Astrocyte of the spinal cord (primary cell): ENCODE results near the gene GIPC3.

Experiments
- DNase-seq: peaks from one replicate; pipeline ENCODE4 v3.0.0; 2011; ENCODE audit warnings: low read depth, low spot score
- H3K4me3 ChIP-seq: 2 replicates; pipeline ENCODE4 v1.5.1; 2011; ENCODE audit warnings: low read depth, mild to moderate bottlenecking, low read length, moderate library complexity
- in situ Hi-C: cut with HindIII; loops from 2 replicates; pipeline ENCODE4 v1.10.0; 2017; ENCODE audit warnings: low sequenced_read_pairs
- TF ChIP-seq, protein P1 (sequence below): IDR thresholded peaks from 2 replicates; pipeline ENCODE4 v1.5.1; 2012; ENCODE audit warnings: low read depth, mild to moderate bottlenecking, low read length, inconsistent platforms

The GIPC3 gene, protein sequence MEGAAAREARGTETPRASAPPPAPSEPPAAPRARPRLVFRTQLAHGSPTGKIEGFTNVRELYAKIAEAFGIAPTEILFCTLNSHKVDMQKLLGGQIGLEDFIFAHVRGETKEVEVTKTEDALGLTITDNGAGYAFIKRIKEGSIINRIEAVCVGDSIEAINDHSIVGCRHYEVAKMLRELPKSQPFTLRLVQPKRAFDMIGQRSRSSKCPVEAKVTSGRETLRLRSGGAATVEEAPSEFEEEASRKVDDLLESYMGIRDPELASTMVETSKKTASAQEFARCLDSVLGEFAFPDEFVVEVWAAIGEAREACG

DNA sequence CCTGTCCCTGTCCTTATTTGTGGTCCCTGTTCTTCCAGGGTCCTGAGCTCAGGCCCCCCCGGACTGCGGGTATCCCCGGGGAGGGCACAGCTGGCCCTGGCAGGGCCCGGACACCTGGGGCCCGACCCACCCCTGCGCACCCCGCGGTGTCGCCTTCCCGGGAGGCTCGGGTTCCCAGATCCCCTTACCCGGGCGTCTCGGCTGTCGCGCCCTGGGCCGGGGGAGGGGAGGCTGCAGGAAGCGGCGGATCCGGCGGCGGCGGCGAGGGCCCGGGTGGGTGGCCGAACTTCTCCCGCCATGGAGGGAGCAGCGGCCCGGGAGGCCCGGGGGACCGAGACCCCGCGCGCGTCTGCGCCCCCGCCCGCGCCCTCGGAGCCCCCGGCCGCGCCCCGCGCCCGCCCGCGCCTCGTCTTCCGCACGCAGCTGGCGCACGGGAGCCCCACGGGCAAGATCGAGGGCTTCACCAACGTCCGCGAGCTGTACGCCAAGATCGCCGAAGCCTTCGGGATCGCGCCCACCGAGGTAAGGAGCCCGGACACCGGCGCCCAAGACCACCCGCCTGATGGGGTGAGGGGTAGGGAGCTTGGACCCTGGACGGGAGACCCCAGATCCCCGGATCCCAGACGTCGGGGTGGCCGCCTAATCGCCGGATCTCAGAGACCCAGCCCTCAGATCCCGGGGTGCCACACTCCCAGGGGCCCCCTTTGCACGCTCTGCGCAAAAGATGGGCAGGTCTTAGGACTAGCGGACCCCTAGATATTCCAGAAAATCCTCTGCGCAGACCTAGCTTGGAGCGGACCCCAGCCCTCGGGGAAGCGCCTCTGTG, at the start of gene GIPC3:
GIPC3 (plus strand) TSS at position 178 of the 826 bp plus-strand sequence; CDS start at position 298, 120 bp downstream.
- H3K4me3 ChIP-seq, result peak within 1 kb of the TSS; percentile 36
- no peak for DNase-seq
- in situ Hi-C loops, result no loop called here
- TF ChIP-seq, protein P1, sequence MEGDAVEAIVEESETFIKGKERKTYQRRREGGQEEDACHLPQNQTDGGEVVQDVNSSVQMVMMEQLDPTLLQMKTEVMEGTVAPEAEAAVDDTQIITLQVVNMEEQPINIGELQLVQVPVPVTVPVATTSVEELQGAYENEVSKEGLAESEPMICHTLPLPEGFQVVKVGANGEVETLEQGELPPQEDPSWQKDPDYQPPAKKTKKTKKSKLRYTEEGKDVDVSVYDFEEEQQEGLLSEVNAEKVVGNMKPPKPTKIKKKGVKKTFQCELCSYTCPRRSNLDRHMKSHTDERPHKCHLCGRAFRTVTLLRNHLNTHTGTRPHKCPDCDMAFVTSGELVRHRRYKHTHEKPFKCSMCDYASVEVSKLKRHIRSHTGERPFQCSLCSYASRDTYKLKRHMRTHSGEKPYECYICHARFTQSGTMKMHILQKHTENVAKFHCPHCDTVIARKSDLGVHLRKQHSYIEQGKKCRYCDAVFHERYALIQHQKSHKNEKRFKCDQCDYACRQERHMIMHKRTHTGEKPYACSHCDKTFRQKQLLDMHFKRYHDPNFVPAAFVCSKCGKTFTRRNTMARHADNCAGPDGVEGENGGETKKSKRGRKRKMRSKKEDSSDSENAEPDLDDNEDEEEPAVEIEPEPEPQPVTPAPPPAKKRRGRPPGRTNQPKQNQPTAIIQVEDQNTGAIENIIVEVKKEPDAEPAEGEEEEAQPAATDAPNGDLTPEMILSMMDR, result no peak

DNA sequence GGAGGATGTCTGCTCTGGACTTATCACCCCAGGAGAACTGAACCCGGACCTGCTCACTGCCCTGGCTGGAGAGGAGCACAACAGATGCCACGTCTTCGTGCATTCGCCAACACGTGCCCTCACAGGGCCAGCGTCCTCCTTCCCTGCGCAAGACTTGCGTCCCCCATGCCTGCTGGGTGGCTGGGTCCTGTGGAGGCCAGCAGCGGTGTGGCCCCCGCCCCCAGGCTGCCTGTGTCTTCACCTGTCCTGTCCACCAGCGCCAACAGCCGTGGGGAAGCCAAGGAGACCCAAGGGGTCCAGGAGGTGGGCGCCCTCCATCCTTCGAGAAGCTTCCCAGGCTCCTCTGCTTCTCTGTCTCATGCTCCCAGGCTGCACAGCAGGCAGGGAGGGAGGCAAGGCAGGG, 49.7 kb upstream of the GIPC3 start:
- no peak overlapping the region for H3K4me3 ChIP-seq
- no peak for DNase-seq
- TF ChIP-seq, protein P1, result no peak
- in situ Hi-C loops, result no loop called here

DNA sequence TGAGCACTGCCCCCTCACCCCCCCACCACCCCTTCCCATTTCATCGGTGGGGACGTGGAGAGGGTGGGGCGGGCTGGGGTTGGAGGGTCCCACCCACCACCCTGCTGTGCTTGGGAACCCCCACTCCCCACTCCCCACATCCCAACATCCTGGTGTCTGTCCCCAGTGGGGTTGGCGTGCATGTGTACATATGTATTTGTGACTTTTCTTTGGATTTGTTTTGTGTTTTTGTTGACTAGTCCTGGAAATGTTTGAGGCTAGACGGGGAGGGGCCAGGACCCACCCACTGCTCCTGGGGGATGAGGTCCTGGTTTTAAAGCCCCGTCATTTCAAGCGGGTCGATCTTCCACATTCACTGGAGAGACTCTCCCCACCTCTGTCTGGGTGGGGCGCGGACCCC, 49.3 kb upstream of the GIPC3 start:
- TF ChIP-seq, protein P1, result no peak
- DNase-seq, result no peak
- in situ Hi-C loops, result no loop called here
- no peak overlapping the region for H3K4me3 ChIP-seq

DNA sequence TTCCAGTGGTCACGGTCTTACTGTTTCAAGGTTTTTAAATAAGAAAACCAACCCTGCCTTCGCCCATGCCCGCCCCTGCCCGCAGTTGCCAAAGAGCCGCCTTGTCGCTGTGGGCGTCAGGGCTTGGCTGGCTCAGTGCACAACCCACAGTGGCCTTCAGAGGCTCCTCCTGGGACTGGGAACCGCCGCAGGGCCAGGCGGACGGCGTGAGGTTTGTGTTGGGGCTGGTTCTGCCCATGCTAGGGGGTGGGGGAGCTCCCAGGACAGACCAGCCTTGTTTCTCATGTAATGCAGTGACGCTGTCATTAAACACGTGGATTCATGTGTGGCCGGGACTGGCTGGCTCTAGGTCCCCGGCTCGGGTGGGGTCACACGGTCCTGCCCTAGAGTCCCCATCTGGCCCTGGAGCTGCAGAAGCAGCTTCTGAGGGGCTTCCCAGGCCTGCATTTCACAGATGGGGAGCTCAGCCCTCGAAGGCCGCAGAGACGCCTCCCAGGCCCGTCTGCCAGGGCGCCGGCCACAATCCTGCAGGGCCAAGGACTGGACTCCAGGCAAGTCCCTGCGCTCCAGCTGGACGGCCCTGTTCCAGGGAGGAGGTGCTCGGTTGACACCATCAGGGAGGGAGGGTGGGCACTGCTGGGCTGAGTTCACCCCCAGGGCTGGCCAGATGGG, 48.7 kb upstream of the GIPC3 start:
- TF ChIP-seq, protein P1, result no peak
- in situ Hi-C loops, result no loop called here
- no peak overlapping the region for H3K4me3 ChIP-seq
- no peak for DNase-seq

DNA sequence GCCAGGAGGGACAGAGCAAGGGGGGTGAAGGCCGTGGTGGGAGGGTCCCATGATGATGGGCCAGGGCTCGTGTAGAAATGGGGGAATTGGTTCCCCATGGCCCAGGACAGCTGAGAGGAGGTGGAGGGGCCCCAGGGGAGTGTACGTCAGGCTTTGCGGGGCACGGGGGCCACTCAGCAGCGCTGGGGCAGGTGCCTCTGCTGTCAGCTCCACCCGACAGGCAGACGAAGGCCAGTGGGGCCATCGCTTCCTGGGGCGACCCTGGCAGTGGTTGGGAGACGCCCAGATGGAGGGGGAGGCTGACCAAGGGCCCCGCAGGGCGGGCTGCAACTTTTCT, 48.2 kb upstream of the GIPC3 start:
- no peak overlapping the region for H3K4me3 ChIP-seq
- TF ChIP-seq, protein P1, result no peak
- in situ Hi-C loops, result no loop called here
- DNase-seq, result no peak

DNA sequence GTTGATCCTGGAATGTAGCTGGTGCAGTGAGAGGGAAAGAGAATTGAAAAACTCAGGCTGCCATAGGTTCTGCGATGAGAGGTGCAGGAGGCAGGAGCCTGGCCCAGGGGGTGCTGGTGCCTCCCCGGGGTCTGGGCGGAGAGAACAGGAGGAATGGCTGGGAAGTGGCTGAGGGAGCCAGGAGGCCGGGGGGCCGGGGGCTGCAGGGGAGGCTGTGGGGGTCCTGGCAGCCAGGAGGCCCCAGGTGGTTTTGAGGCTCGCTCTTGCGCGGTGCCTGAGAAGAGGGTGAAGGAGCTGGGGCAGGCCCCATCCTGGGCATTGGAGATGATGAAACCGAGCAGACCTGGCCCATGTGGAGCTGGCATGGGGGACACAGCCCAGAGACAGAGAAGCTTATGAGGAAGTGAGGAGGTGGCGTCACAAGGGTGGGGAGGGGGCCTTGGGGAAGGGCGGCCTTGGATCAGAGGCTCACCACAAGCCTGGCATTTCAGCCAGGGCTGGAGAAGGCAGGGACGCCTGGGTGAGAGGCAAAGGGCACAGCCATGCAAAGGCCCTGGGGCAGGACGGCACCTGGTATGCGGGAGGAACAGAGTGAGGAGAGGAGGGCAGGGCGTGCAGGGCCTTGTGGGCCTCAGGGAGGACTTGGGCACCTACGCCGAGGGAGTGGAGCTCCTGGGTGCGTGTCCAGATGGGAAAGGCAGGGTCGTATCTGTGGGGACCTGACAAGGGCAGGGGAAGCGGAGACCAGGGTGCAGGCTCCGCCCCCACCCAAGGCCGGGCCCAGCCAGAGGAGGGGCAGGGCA, 47.6 kb upstream of the GIPC3 start:
- DNase-seq, result no peak
- TF ChIP-seq, protein P1, result no peak
- in situ Hi-C loops, result no loop called here
- H3K4me3 ChIP-seq, result no peak overlapping the region
